ENCODE measurements around the gene MINDY2.

Gene MINDY2

DNA sequence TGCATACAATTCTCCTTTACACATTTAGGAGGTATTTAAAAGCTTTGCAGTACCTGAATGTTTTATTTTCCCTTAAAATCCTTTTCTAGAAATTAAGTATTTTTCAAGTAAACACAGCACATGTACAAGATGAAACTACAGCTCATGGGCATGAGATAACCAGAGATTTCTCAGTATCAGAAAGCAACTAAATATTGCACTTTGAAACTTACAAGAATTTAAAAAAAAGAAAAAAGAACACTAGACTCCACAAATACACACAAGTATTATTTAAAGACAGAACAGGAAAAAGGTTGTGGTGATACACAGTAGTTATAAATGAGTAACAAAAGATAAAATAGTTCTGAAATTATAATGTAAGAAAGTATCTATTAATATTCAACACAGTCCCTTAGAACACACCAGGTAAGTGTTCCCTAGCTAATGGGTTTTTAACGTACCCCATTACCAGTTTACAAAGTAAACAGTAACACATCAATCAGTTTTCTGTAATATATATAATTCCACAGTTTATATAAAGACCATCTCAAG lies 127.1 kb downstream of the MINDY2 start:
- H4K8ac ChIP-seq (ENCODE audit: low read length) = no peak overlapping the region
- no peak overlapping the region for H2BK15ac ChIP-seq (ENCODE audit: low read depth, poor library complexity, severe bottlenecking)
- H3K79me1 ChIP-seq (replicated peaks; ENCODE audit: low read length, poor library complexity, severe bottlenecking) = peaks cover 16% of the 10 kb centered on the region
- H2BK5ac ChIP-seq (ENCODE audit: low read depth, low read length, poor library complexity, severe bottlenecking) = no peak overlapping the region
- H3K4me2 ChIP-seq (ENCODE audit: low read length, poor library complexity, severe bottlenecking) = no peak overlapping the region
- no peak overlapping the region for H3K27ac ChIP-seq (ENCODE audit: low read length, poor library complexity, severe bottlenecking)
- H3K27me3 ChIP-seq (ENCODE audit: control insufficient read depth in 1 of 2, insufficient read depth in 1 of 2, low read length in 2 of 2) = no peaks in the 10 kb centered on the region
- H3K9ac ChIP-seq (ENCODE audit: low read length) = no peak overlapping the region
- H2AFZ ChIP-seq (ENCODE audit: low read depth, low read length) = no peak overlapping the region
- no peak overlapping the region for H2BK120ac ChIP-seq (ENCODE audit: low read depth, low read length)
- H2BK12ac ChIP-seq (ENCODE audit: low read length in 2 of 2) = no peak overlapping the region
- H3K23ac ChIP-seq (ENCODE audit: low read length in 2 of 2) = no peak overlapping the region
- H3K4me1 ChIP-seq (ENCODE audit: control insufficient read depth, insufficient read depth, low read depth, low read length) = peaks cover 3% of the 10 kb centered on the region
- WGBS = no CpG with 5 or more reads among the region's 1 CpG
- H2AK5ac ChIP-seq (ENCODE audit: low read length, severe bottlenecking) = no peak overlapping the region
- no peak overlapping the region for H4K91ac ChIP-seq (ENCODE audit: low read length)
- no peaks in the 10 kb centered on the region for H3K9me3 ChIP-seq (ENCODE audit: control insufficient read depth, low read length)
- no peak for DNase-seq
- no peak overlapping the region for H3K18ac ChIP-seq (ENCODE audit: low read depth in 1 of 2, low read length in 2 of 2)
- H3K36me3 ChIP-seq (ENCODE audit: control insufficient read depth in 1 of 2, insufficient read depth in 2 of 2, low read depth in 1 of 2, low read length in 2 of 2) = peaks cover 14 to 89% of the 10 kb centered on the region in 2 experiments
- no peak overlapping the region for H3K14ac ChIP-seq (ENCODE audit: low read length in 2 of 2)
- no peak overlapping the region for H3K4me3 ChIP-seq (ENCODE audit: insufficient read depth in 1 of 2, low read depth in 1 of 2, low read length in 2 of 2)
- no peak overlapping the region for H3K4ac ChIP-seq (ENCODE audit: low read depth in 1 of 2, low read length in 2 of 2)

GRCh38 chr15:58900631-58901030 lies 129.5 kb downstream of the MINDY2 start:
- no peak overlapping the region for H2AFZ ChIP-seq (ENCODE audit: low read depth, low read length)
- no peak overlapping the region for H2AK5ac ChIP-seq (ENCODE audit: low read length, severe bottlenecking)
- peaks cover 20% of the 10 kb centered on the region for H3K79me1 ChIP-seq (replicated peaks; ENCODE audit: low read length, poor library complexity, severe bottlenecking)
- H3K4me2 ChIP-seq (ENCODE audit: low read length, poor library complexity, severe bottlenecking) = no peak overlapping the region
- H2BK5ac ChIP-seq (ENCODE audit: low read depth, low read length, poor library complexity, severe bottlenecking) = no peak overlapping the region
- H3K27me3 ChIP-seq (ENCODE audit: control insufficient read depth in 1 of 2, insufficient read depth in 1 of 2, low read length in 2 of 2) = no peaks in the 10 kb centered on the region
- WGBS = 100% methylated on average over 2 of the region's 3 CpGs
- no peak overlapping the region for H3K18ac ChIP-seq (ENCODE audit: low read depth in 1 of 2, low read length in 2 of 2)
- no peak overlapping the region for H3K4ac ChIP-seq (ENCODE audit: low read depth in 1 of 2, low read length in 2 of 2)
- H3K36me3 ChIP-seq (ENCODE audit: control insufficient read depth in 1 of 2, insufficient read depth in 2 of 2, low read depth in 1 of 2, low read length in 2 of 2) = peaks cover 17 to 69% of the 10 kb centered on the region in 2 experiments
- H4K8ac ChIP-seq (ENCODE audit: low read length) = no peak overlapping the region
- DNase-seq = no peak
- no peak overlapping the region for H3K4me3 ChIP-seq (ENCODE audit: insufficient read depth in 1 of 2, low read depth in 1 of 2, low read length in 2 of 2)
- no peak overlapping the region for H3K9ac ChIP-seq (ENCODE audit: low read length)
- H2BK15ac ChIP-seq (ENCODE audit: low read depth, poor library complexity, severe bottlenecking) = no peak overlapping the region
- no peak overlapping the region for H4K91ac ChIP-seq (ENCODE audit: low read length)
- H3K9me3 ChIP-seq (ENCODE audit: control insufficient read depth, low read length) = no peaks in the 10 kb centered on the region
- no peak overlapping the region for H3K27ac ChIP-seq (ENCODE audit: low read length, poor library complexity, severe bottlenecking)
- H3K14ac ChIP-seq (ENCODE audit: low read length in 2 of 2) = no peak overlapping the region
- peaks cover 4% of the 10 kb centered on the region for H3K4me1 ChIP-seq (ENCODE audit: control insufficient read depth, insufficient read depth, low read depth, low read length)
- H2BK12ac ChIP-seq (ENCODE audit: low read length in 2 of 2) = no peak overlapping the region
- no peak overlapping the region for H3K23ac ChIP-seq (ENCODE audit: low read length in 2 of 2)
- H2BK120ac ChIP-seq (ENCODE audit: low read depth, low read length) = no peak overlapping the region

- no peak overlapping the region for H3K27ac ChIP-seq (ENCODE audit: low read length, poor library complexity, severe bottlenecking)
- peaks cover 8% of the 10 kb centered on the region for H3K79me1 ChIP-seq (replicated peaks; ENCODE audit: low read length, poor library complexity, severe bottlenecking)
- H3K36me3 ChIP-seq (ENCODE audit: control insufficient read depth in 1 of 2, insufficient read depth in 2 of 2, low read depth in 1 of 2, low read length in 2 of 2) = peaks cover 10 to 73% of the 10 kb centered on the region in 2 experiments
- no peak overlapping the region for H3K23ac ChIP-seq (ENCODE audit: low read length in 2 of 2)
- DNase-seq = no peak
- H2AK5ac ChIP-seq (ENCODE audit: low read length, severe bottlenecking) = no peak overlapping the region
- H3K4me1 ChIP-seq (ENCODE audit: control insufficient read depth, insufficient read depth, low read depth, low read length) = peaks cover 4% of the 10 kb centered on the region
- H2BK15ac ChIP-seq (ENCODE audit: low read depth, poor library complexity, severe bottlenecking) = no peak overlapping the region
- no peak overlapping the region for H3K4me3 ChIP-seq (ENCODE audit: insufficient read depth in 1 of 2, low read depth in 1 of 2, low read length in 2 of 2)
- no peak overlapping the region for H2AFZ ChIP-seq (ENCODE audit: low read depth, low read length)
- no peak overlapping the region for H2BK12ac ChIP-seq (ENCODE audit: low read length in 2 of 2)
- H3K4me2 ChIP-seq (ENCODE audit: low read length, poor library complexity, severe bottlenecking) = no peak overlapping the region
- H2BK120ac ChIP-seq (ENCODE audit: low read depth, low read length) = no peak overlapping the region
- no peaks in the 10 kb centered on the region for H3K27me3 ChIP-seq (ENCODE audit: control insufficient read depth in 1 of 2, insufficient read depth in 1 of 2, low read length in 2 of 2)
- no peaks in the 10 kb centered on the region for H3K9me3 ChIP-seq (ENCODE audit: control insufficient read depth, low read length)
- 100% methylated on average over 2 of the region's 6 CpGs for WGBS
- H4K91ac ChIP-seq (ENCODE audit: low read length) = no peak overlapping the region
- no peak overlapping the region for H3K4ac ChIP-seq (ENCODE audit: low read depth in 1 of 2, low read length in 2 of 2)
- H3K14ac ChIP-seq (ENCODE audit: low read length in 2 of 2) = no peak overlapping the region
- no peak overlapping the region for H4K8ac ChIP-seq (ENCODE audit: low read length)
- H2BK5ac ChIP-seq (ENCODE audit: low read depth, low read length, poor library complexity, severe bottlenecking) = no peak overlapping the region
- H3K18ac ChIP-seq (ENCODE audit: low read depth in 1 of 2, low read length in 2 of 2) = no peak overlapping the region
- no peak overlapping the region for H3K9ac ChIP-seq (ENCODE audit: low read length)
Observed at GRCh38 chr15:58908550-58909309, 137.6 kb downstream of the MINDY2 start.

GRCh38 chr15:58909616-58910015 lies 138.5 kb downstream of the MINDY2 start:
- Histone ChIP-seq H2AFZ (ENCODE audit: low read depth, low read length) (no peak overlapping the region), H3K14ac (ENCODE audit: low read length in 2 of 2) (no peak overlapping the region), H3K18ac (ENCODE audit: low read depth in 1 of 2, low read length in 2 of 2) (no peak overlapping the region), H3K4me2 (ENCODE audit: low read length, poor library complexity, severe bottlenecking) (no peak overlapping the region), H3K9ac (ENCODE audit: low read length) (no peak overlapping the region), H4K8ac (ENCODE audit: low read length) (no peak overlapping the region), H3K36me3 (ENCODE audit: control insufficient read depth in 1 of 2, insufficient read depth in 2 of 2, low read depth in 1 of 2, low read length in 2 of 2) (peaks cover 7 to 82% of the 10 kb centered on the region in 2 experiments), H2BK12ac (ENCODE audit: low read length in 2 of 2) (no peak overlapping the region), H2BK120ac (ENCODE audit: low read depth, low read length) (no peak overlapping the region), H3K79me1 (replicated peaks; ENCODE audit: low read length, poor library complexity, severe bottlenecking) (peaks cover 8% of the 10 kb centered on the region), H3K4ac (ENCODE audit: low read depth in 1 of 2, low read length in 2 of 2) (no peak overlapping the region), H2BK5ac (ENCODE audit: low read depth, low read length, poor library complexity, severe bottlenecking) (no peak overlapping the region), H3K23ac (ENCODE audit: low read length in 2 of 2) (no peak overlapping the region), H3K4me1 (ENCODE audit: control insufficient read depth, insufficient read depth, low read depth, low read length) (peaks cover 2% of the 10 kb centered on the region), H3K27me3 (ENCODE audit: control insufficient read depth in 1 of 2, insufficient read depth in 1 of 2, low read length in 2 of 2) (no peaks in the 10 kb centered on the region), H2BK15ac (ENCODE audit: low read depth, poor library complexity, severe bottlenecking) (no peak overlapping the region), H2AK5ac (ENCODE audit: low read length, severe bottlenecking) (no peak overlapping the region), H3K27ac (ENCODE audit: low read length, poor library complexity, severe bottlenecking) (no peak overlapping the region), H3K4me3 (ENCODE audit: insufficient read depth in 1 of 2, low read depth in 1 of 2, low read length in 2 of 2) (no peak overlapping the region), H4K91ac (ENCODE audit: low read length) (no peak overlapping the region), H3K9me3 (ENCODE audit: control insufficient read depth, low read length) (no peaks in the 10 kb centered on the region)
- no CpG with 5 or more reads among the region's 1 CpG for WGBS
- peak; percentile 20 for DNase-seq

Data from mesenchymal stem cell (in vitro differentiated cells and primary cell).